Measurements from ENCODE around the gene KRT32. TPM values are rescaled to one million over a fixed set of nuclear protein-coding genes. Genes with fewer than 3 reads are reported as not detected.

The KRT32 gene
- total and polyA plus RNA-seq, 9 of the 15 experiments (the other 6 are each of a cell fraction or from before 2014, with no cell fraction given): not detected

DNA sequence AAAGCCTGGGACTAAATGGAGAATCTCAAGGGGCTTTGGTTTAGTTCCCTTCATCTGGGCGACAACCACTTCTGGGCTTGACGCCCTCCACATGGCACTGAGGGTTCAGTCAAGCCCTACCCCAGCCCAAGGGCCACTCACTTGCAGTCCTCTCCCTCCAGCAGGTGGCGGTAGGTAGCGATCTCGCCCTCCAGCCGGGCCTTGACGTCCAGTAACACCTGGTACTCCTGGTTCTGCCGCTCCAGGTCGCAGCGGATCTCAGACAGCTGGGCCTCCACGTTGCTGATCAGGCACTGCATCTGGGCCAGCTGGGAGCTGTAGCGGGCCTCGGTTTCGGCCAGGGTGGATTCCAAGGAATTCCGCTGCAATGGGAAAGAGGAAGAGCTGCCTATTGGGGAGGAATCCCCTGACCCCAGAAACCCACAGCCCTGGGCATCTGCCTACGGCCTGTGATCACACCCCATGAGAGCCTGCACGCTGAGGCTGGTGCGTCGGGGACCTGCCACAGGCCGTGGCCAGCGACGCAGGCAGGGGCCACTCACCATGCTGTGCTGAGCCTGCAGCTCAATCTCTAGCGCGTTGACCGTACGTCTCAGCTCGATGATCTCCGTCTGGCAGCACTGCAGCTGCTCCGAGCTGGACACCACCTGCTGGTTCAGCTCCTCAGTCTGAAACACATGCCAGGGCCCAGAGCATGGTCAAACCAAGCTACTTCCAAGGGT lies 19.8 kb upstream of the KRT32 start (continued):
- TF ChIP-seq, protein P1, sequence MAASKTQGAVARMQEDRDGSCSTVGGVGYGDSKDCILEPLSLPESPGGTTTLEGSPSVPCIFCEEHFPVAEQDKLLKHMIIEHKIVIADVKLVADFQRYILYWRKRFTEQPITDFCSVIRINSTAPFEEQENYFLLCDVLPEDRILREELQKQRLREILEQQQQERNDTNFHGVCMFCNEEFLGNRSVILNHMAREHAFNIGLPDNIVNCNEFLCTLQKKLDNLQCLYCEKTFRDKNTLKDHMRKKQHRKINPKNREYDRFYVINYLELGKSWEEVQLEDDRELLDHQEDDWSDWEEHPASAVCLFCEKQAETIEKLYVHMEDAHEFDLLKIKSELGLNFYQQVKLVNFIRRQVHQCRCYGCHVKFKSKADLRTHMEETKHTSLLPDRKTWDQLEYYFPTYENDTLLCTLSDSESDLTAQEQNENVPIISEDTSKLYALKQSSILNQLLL (CRISPR knock-in tag; IDR thresholded peaks at IDR 0.05; ENCODE audit: borderline replicate concordance): no peak
- TF ChIP-seq NFIC (IDR thresholded peaks at IDR 0.05): no peak
- no peak for TF ChIP-seq HIVEP1 (CRISPR knock-in tag; IDR thresholded peaks at IDR 0.05)
- no peak for TF ChIP-seq HNRNPLL (IDR thresholded peaks at IDR 0.05; ENCODE audit: low read depth, low read length, poor library complexity, severe bottlenecking)
- no peak for TF ChIP-seq HDAC8 (tag; IDR thresholded peaks at IDR 0.05)
- TF ChIP-seq WHSC1 (IDR thresholded peaks at IDR 0.05; ENCODE audit: low read length): no peak
- TF ChIP-seq RBM17 (IDR thresholded peaks at IDR 0.05; ENCODE audit: borderline replicate concordance, low read depth, low read length): no peak
- TF ChIP-seq RUNX1 (IDR thresholded peaks at IDR 0.05; ENCODE audit: low read depth): no peak
- no peak for TF ChIP-seq ZFP1 (CRISPR knock-in tag; IDR thresholded peaks at IDR 0.05)
- TF ChIP-seq, protein P2, sequence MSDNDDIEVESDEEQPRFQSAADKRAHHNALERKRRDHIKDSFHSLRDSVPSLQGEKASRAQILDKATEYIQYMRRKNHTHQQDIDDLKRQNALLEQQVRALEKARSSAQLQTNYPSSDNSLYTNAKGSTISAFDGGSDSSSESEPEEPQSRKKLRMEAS (CRISPR knock-in tag; IDR thresholded peaks at IDR 0.05): no peak
- TF ChIP-seq TFAP4 (CRISPR knock-in tag; IDR thresholded peaks at IDR 0.05; ENCODE audit: borderline replicate concordance): peak; percentile 22; the same call in 1 of the 2 replicates
- no peak for TF ChIP-seq MEF2D (tag; conservative IDR thresholded peaks at IDR 0.05; ENCODE audit: low read depth)
- TF ChIP-seq MIER1 (IDR thresholded peaks at IDR 0.05; ENCODE audit: low read depth): no peak
- peak; percentile 84 to 91 (median 89) for TF ChIP-seq CTCF (IDR thresholded peaks at IDR 0.05 in 2 of 3, conservative IDR thresholded peaks at IDR 0.05 in 1 of 3; ENCODE audit: insufficient read depth in 2 of 3, low read depth in 1 of 3, low read length in 3 of 3)
- 0 out of 2 replicates have a peak, but pooled peaks have one; percentile 27 for TF ChIP-seq ATF7 (IDR thresholded peaks at IDR 0.05)
- no peak for TF ChIP-seq MAFF (IDR thresholded peaks at IDR 0.05; ENCODE audit: low read length)
- 0 out of 2 replicates have a peak, but pooled peaks have one; percentile 47 for TF ChIP-seq RB1 (IDR thresholded peaks at IDR 0.05; ENCODE audit: low read depth)
- TF ChIP-seq SRSF7 (optimal IDR thresholded peaks at IDR 0.05; ENCODE audit: low read depth, low read length): no peak
